ENCODE measurements around the gene BICD2. TPM values are rescaled to one million over a fixed set of nuclear protein-coding genes. Genes with fewer than 3 reads are reported as not detected.
A peak's percentile ranks its signal among the peaks of the same experiment; 100 is the strongest.

BICD2 gene
- total and polyA plus RNA-seq, 2 donors (not counting 1 experiment from before 2014, with no cell fraction given) = 9.1 to 35.8 TPM

DNA sequence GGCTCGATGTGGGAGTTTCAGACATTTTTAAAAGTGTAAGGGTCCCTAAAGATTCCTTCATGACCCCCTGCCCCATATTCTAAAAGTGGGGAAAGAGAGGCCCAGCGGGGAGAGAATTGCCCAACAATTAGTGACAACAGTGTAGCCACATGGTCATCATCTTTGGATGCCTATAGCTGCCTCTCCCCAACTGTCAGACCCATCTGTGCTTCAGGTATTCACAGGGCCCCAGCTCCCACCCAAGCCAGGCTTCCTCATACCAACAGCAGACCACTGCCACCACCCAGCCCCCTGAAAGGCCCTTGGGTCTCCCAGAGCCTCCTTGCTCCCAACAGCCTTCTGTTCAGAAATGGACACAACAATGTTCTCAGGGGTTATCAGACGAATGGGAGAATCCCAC, 4.1 kb downstream of the BICD2 start:
- Histone ChIP-seq H3K4me3 (replicated peaks in 1 of 4; ENCODE audit: control extremely low read depth in 1 of 4, insufficient read depth in 1 of 4, low read depth in 3 of 4, low read length in 4 of 4) (no peak overlapping the region), H2AFZ (ENCODE audit: low read length) (no peak overlapping the region), H4K20me1 (ENCODE audit: control insufficient read depth, extremely low read depth, insufficient read depth, low read length) (peaks cover 4% of the 10 kb centered on the region), H3K4me2 (ENCODE audit: extremely low read depth, insufficient read depth, low read length) (no peak overlapping the region), H3K36me3 (ENCODE audit: control insufficient read depth, insufficient read depth, low read length) (no peaks in the 10 kb centered on the region), H3K27me3 (ENCODE audit: control insufficient read depth, insufficient read depth, low read length) (no peaks in the 10 kb centered on the region), H3K9me3 (ENCODE audit: control insufficient read depth, insufficient read depth, low read depth, low read length) (no peaks in the 10 kb centered on the region), H3K27ac (ENCODE audit: insufficient read depth, low read length) (no peak overlapping the region), H3K4me1 (ENCODE audit: control insufficient read depth, extremely low read depth, insufficient read depth, low read length) (peaks cover 4% of the 10 kb centered on the region), H3K79me2 (ENCODE audit: control insufficient read depth, insufficient read depth, low read length) (peaks cover 65% of the 10 kb centered on the region), H3K9ac (ENCODE audit: insufficient read depth, low read length) (no peak overlapping the region)
- DNase-seq (ENCODE audit: low read depth in 2 of 2) = no peak
- TF ChIP-seq CTCF (conservative IDR thresholded peaks at IDR 0.05 in 1 of 2, IDR thresholded peaks at IDR 0.05 in 1 of 2; ENCODE audit: low read depth in 1 of 2, low read length in 2 of 2) (no peak), EZH2 (IDR thresholded peaks at IDR 0.05; ENCODE audit: low read length, missing control alignments) (no peak)

- H3K27me3 ChIP-seq (ENCODE audit: control insufficient read depth, insufficient read depth, low read length) = no peaks in the 10 kb centered on the region
- H3K4me1 ChIP-seq (ENCODE audit: control insufficient read depth, extremely low read depth, insufficient read depth, low read length) = peaks cover 4% of the 10 kb centered on the region
- H2AFZ ChIP-seq (ENCODE audit: low read length) = no peak overlapping the region
- peaks cover 66% of the 10 kb centered on the region for H3K79me2 ChIP-seq (ENCODE audit: control insufficient read depth, insufficient read depth, low read length)
- TF ChIP-seq CTCF (conservative IDR thresholded peaks at IDR 0.05 in 1 of 2, IDR thresholded peaks at IDR 0.05 in 1 of 2; ENCODE audit: low read depth in 1 of 2, low read length in 2 of 2) (no peak), EZH2 (IDR thresholded peaks at IDR 0.05; ENCODE audit: low read length, missing control alignments) (no peak)
- no peak for DNase-seq (ENCODE audit: low read depth in 2 of 2)
- H3K9me3 ChIP-seq (ENCODE audit: control insufficient read depth, insufficient read depth, low read depth, low read length) = no peaks in the 10 kb centered on the region
- no peak overlapping the region for H3K27ac ChIP-seq (ENCODE audit: insufficient read depth, low read length)
- no peak overlapping the region for H3K4me3 ChIP-seq (replicated peaks in 1 of 4; ENCODE audit: control extremely low read depth in 1 of 4, insufficient read depth in 1 of 4, low read depth in 3 of 4, low read length in 4 of 4)
- H3K9ac ChIP-seq (ENCODE audit: insufficient read depth, low read length) = no peak overlapping the region
- H3K4me2 ChIP-seq (ENCODE audit: extremely low read depth, insufficient read depth, low read length) = peak overlapping the region; percentile 13
- H3K36me3 ChIP-seq (ENCODE audit: control insufficient read depth, insufficient read depth, low read length) = no peaks in the 10 kb centered on the region
- peaks cover 4% of the 10 kb centered on the region for H4K20me1 ChIP-seq (ENCODE audit: control insufficient read depth, extremely low read depth, insufficient read depth, low read length)
Observed at GRCh38 chr9:92760070-92760469, 4.6 kb downstream of the BICD2 start.

DNA sequence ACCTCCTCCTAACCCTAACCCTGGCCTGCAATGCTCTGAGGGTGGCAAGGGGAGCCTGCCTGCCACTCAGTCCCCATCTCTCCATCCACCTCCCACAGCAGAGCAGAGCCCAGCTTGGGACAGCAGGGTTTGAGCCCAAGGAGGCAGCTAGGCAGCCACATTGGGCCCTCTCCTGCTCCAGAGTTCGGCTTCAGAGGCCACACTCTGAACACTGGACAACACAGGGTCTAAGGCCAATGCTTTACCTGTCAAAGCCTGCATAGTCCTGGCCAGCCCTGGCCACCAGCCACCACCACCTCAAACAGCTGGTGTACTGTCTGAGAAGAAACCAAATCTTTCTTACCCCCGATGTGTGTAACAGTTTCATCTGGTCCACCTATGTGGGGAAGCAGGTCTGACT, 5.2 kb downstream of the BICD2 start:
- Histone ChIP-seq H3K27ac (ENCODE audit: insufficient read depth, low read length) (no peak overlapping the region), H3K36me3 (ENCODE audit: control insufficient read depth, insufficient read depth, low read length) (no peaks in the 10 kb centered on the region), H3K4me1 (ENCODE audit: control insufficient read depth, extremely low read depth, insufficient read depth, low read length) (peaks cover 4% of the 10 kb centered on the region), H3K4me3 (replicated peaks in 1 of 4; ENCODE audit: control extremely low read depth in 1 of 4, insufficient read depth in 1 of 4, low read depth in 3 of 4, low read length in 4 of 4) (no peak overlapping the region), H2AFZ (ENCODE audit: low read length) (no peak overlapping the region), H3K4me2 (ENCODE audit: extremely low read depth, insufficient read depth, low read length) (no peak overlapping the region), H3K27me3 (ENCODE audit: control insufficient read depth, insufficient read depth, low read length) (no peaks in the 10 kb centered on the region), H3K9ac (ENCODE audit: insufficient read depth, low read length) (no peak overlapping the region), H3K9me3 (ENCODE audit: control insufficient read depth, insufficient read depth, low read depth, low read length) (no peaks in the 10 kb centered on the region), H3K79me2 (ENCODE audit: control insufficient read depth, insufficient read depth, low read length) (peaks cover 65% of the 10 kb centered on the region), H4K20me1 (ENCODE audit: control insufficient read depth, extremely low read depth, insufficient read depth, low read length) (peaks cover 4% of the 10 kb centered on the region)
- no peak for DNase-seq (ENCODE audit: low read depth in 2 of 2)
- no peak for TF ChIP-seq CTCF (conservative IDR thresholded peaks at IDR 0.05 in 1 of 2, IDR thresholded peaks at IDR 0.05 in 1 of 2; ENCODE audit: low read depth in 1 of 2, low read length in 2 of 2)
- no peak for TF ChIP-seq EZH2 (IDR thresholded peaks at IDR 0.05; ENCODE audit: low read length, missing control alignments)
